Measurements from ENCODE around the gene KPNB1. TPM values are rescaled to one million over a fixed set of nuclear protein-coding genes. Genes with fewer than 3 reads are reported as not detected.
A peak's percentile ranks its signal among the peaks of the same experiment; 100 is the strongest.

Gene KPNB1
- total and polyA plus RNA-seq, 2 of the 8 experiments (the other 6 are each of a cell fraction or from before 2014, with no cell fraction given), result 171 to 625 TPM

DNA sequence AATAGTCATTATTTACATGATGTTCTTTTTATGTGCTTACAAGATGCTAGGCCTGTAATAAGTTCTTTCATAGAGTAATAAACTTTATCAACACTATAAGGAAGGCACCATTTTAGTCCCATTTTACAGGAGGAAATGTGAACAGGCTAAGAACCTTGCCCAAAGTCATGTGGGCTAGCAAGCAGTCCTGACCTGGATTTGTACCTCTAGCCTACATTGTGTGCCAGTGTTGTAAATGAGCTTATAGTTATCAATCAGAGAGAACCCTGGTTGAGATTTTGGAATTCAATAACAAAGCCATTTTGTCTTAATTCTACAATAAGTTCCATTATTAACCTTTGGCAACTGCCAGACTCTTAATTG lies 37.6 kb downstream of the KPNB1 start:
- H2BK5ac ChIP-seq (ENCODE audit: low read depth, low read length), result no peak overlapping the region

More for the DNA sequence above, 37.6 kb downstream of the KPNB1 start:
- CTCF ChIA-PET (ENCODE audit: partially characterized antibody), result interaction anchor here (0.6 to 4.5 kb wide), 13 partner anchors 9 to 806 kb away, joined by 3 to 36 read pairs (median 4); partner anchors contain the start of gene TBX21
- H4K5ac ChIP-seq (ENCODE audit: insufficient read length, low read depth, low read length), result no peak overlapping the region
- no peak overlapping the region for H3K9ac ChIP-seq (replicated peaks in 1 of 4; ENCODE audit: extremely low read depth in 1 of 4, low read depth in 3 of 4, low read length in 3 of 4)
- H3K27ac ChIP-seq (ENCODE audit: low read depth, low read length), result no peak overlapping the region
- no peak overlapping the region for H2AFZ ChIP-seq (ENCODE audit: low read length)
- no peak overlapping the region for H3K56ac ChIP-seq (replicated peaks; ENCODE audit: insufficient read length, low read depth, low read length)
- peaks cover 8 to 33% (median 15%) of the 10 kb centered on the region in 4 experiments for H3K36me3 ChIP-seq (ENCODE audit: control insufficient read depth in 2 of 4, insufficient read depth in 4 of 4, low read length in 3 of 4)
- no peak overlapping the region for H3K4me3 ChIP-seq (ENCODE audit: extremely low read depth in 1 of 4, insufficient read depth in 2 of 4, low read depth in 3 of 4, low read length in 4 of 4)
- H3K79me1 ChIP-seq (ENCODE audit: low read depth, low read length), result no peaks in the 10 kb centered on the region
- H3K9me3 ChIP-seq (ENCODE audit: insufficient read depth in 2 of 2, low read depth in 1 of 2, low read length in 1 of 2), result no peaks in the 10 kb centered on the region
- no peak for FAIRE-seq
- no peak overlapping the region for H2AK5ac ChIP-seq (ENCODE audit: low read depth, low read length)
- no peak overlapping the region for H2BK15ac ChIP-seq (ENCODE audit: low read length)
- no peak for DNase-seq (ENCODE audit: low read depth in 1 of 2, low spot score in 2 of 2)
- POLR2A ChIA-PET (ENCODE audit: partially characterized antibody), result interaction anchor here (1.3 to 46.3 kb wide), 7 partner anchors 5 to 174 kb away, joined by 3 to 1575 read pairs (median 6); partner anchors contain the start of genes KPNB1 and TBKBP1
- peak overlapping the region in 1 of 2 experiments; percentile 1; a peak in 1 of 4 replicates for H3K4me2 ChIP-seq (ENCODE audit: insufficient read depth in 1 of 2, low read depth in 2 of 2, low read length in 2 of 2)
- H4K91ac ChIP-seq (replicated peaks; ENCODE audit: insufficient read length, low read length), result no peak overlapping the region
- TF ChIP-seq, protein P1, sequence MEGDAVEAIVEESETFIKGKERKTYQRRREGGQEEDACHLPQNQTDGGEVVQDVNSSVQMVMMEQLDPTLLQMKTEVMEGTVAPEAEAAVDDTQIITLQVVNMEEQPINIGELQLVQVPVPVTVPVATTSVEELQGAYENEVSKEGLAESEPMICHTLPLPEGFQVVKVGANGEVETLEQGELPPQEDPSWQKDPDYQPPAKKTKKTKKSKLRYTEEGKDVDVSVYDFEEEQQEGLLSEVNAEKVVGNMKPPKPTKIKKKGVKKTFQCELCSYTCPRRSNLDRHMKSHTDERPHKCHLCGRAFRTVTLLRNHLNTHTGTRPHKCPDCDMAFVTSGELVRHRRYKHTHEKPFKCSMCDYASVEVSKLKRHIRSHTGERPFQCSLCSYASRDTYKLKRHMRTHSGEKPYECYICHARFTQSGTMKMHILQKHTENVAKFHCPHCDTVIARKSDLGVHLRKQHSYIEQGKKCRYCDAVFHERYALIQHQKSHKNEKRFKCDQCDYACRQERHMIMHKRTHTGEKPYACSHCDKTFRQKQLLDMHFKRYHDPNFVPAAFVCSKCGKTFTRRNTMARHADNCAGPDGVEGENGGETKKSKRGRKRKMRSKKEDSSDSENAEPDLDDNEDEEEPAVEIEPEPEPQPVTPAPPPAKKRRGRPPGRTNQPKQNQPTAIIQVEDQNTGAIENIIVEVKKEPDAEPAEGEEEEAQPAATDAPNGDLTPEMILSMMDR (IDR thresholded peaks at IDR 0.05; ENCODE audit: control extremely low read depth in 1 of 3, insufficient read depth in 1 of 3, low read depth in 1 of 3, low read length in 3 of 3), result no peak
- peak; percentile 8; the same call in 1 of the 2 replicates for TF ChIP-seq TBP (IDR thresholded peaks at IDR 0.05; ENCODE audit: low read depth, low read length)
- TF ChIP-seq RXRA (IDR thresholded peaks at IDR 0.05; ENCODE audit: insufficient read depth, low read depth, low read length), result no peak
- no peak for TF ChIP-seq PHF8 (conservative IDR thresholded peaks at IDR 0.05; ENCODE audit: low read depth, low read length)
- TF ChIP-seq RFX5 (IDR thresholded peaks at IDR 0.05; ENCODE audit: borderline replicate concordance, low read depth, low read length), result no peak
- no peak for TF ChIP-seq RAD21 (IDR thresholded peaks at IDR 0.05 in 1 of 2, conservative IDR thresholded peaks at IDR 0.05 in 1 of 2; ENCODE audit: low read depth in 2 of 2, low read length in 2 of 2)
- no peak overlapping the region for H3K14ac ChIP-seq (ENCODE audit: insufficient read length)
- no peak overlapping the region for H3K18ac ChIP-seq (ENCODE audit: extremely low read depth, low read length)
- H3K23me2 ChIP-seq (ENCODE audit: low read depth, low read length), result no peaks in the 10 kb centered on the region
- no peak overlapping the region for H4K8ac ChIP-seq (ENCODE audit: extremely low read depth, insufficient read depth, low read length)
- no peaks in the 10 kb centered on the region; a peak in 1 of 4 replicates for H3K79me2 ChIP-seq (ENCODE audit: control insufficient read depth in 1 of 2, insufficient read depth in 2 of 2, low read length in 2 of 2)
- H2BK120ac ChIP-seq (replicated peaks; ENCODE audit: low read depth, low read length), result no peak overlapping the region
- H3K4ac ChIP-seq (replicated peaks; ENCODE audit: insufficient read length, low read depth, low read length), result no peak overlapping the region
- H4K20me1 ChIP-seq (replicated peaks in 1 of 2; ENCODE audit: control insufficient read depth in 1 of 2, insufficient read depth in 2 of 2, low read length in 2 of 2), result no peaks in the 10 kb centered on the region
- H3K23ac ChIP-seq (ENCODE audit: insufficient read length), result no peak overlapping the region
- no peak overlapping the region for H2BK12ac ChIP-seq (ENCODE audit: low read depth, low read length)
- no peak overlapping the region for H2BK20ac ChIP-seq (ENCODE audit: low read length)
- no peaks in the 10 kb centered on the region for H3K27me3 ChIP-seq (replicated peaks in 1 of 4; ENCODE audit: control insufficient read depth in 3 of 4, extremely low read depth in 1 of 4, insufficient read depth in 3 of 4, low read length in 3 of 4)
- peaks cover 7 to 12% (median 9%) of the 10 kb centered on the region in 4 experiments for H3K4me1 ChIP-seq (replicated peaks in 1 of 4; ENCODE audit: control insufficient read depth in 3 of 4, insufficient read depth in 4 of 4, low read length in 3 of 4)
